HG03342 (cell line): ENCODE results near the gene KATNB1.
A peak's percentile ranks its signal among the peaks of the same experiment; 100 is the strongest.

ENCODE experiments used
- ATAC-seq: cut with Tn5 transposase; IDR thresholded peaks from one replicate; pipeline ENCODE4 v1.9.1; 2021; ENCODE audit warnings: mild to moderate bottlenecking, moderate library complexity; ENCODE audit not compliant: unreplicated experiment

Gene KATNB1

GRCh38 chr16:57755061-57755684, 19.6 kb downstream of the KATNB1 start:
- ATAC-seq = no peak

- ATAC-seq = no peak
These were observed 20.3 kb downstream of the KATNB1 start for GRCh38 chr16:57755726-57756423.

GRCh38 chr16:57756424-57757325, 21.1 kb downstream of the KATNB1 start:
- ATAC-seq = no peak

- peak; percentile 80 for ATAC-seq
These were observed 21.8 kb downstream of the KATNB1 start for GRCh38 chr16:57757326-57757786.

- ATAC-seq = no peak
These were observed 22.3 kb downstream of the KATNB1 start for GRCh38 chr16:57757883-57758282.

- ATAC-seq = no peak
These were observed 23.0 kb downstream of the KATNB1 start for GRCh38 chr16:57758331-57759117.

GRCh38 chr16:57759131-57759530, 23.6 kb downstream of the KATNB1 start:
- ATAC-seq = no peak

- no peak for ATAC-seq
These were observed 24.2 kb downstream of the KATNB1 start for GRCh38 chr16:57759541-57760356.

GRCh38 chr16:57760357-57761160, 25.0 kb downstream of the KATNB1 start:
- no peak for ATAC-seq

GRCh38 chr16:57761301-57761700, 25.7 kb downstream of the KATNB1 start:
- ATAC-seq = no peak

GRCh38 chr16:57761957-57762356, 26.4 kb downstream of the KATNB1 start:
- ATAC-seq = no peak

- ATAC-seq = no peak
These were observed 26.9 kb downstream of the KATNB1 start for GRCh38 chr16:57762365-57763040.

- ATAC-seq = no peak
These were observed 27.9 kb downstream of the KATNB1 start for GRCh38 chr16:57763285-57764005.

- no peak for ATAC-seq
These were observed 28.4 kb downstream of the KATNB1 start for GRCh38 chr16:57764006-57764340.

- ATAC-seq = peak; percentile 56
These were observed 29.0 kb downstream of the KATNB1 start for GRCh38 chr16:57764341-57765159.

- ATAC-seq = no peak
These were observed 29.7 kb downstream of the KATNB1 start for GRCh38 chr16:57765160-57765728.
